Medulla oblongata (tissue), 1 donor: ENCODE measurements around the gene ANK3.
"Not testable (repeated sequence)": the region's sequence is repeated elsewhere in the genome, so short reads cannot be mapped to it uniquely, and the experiment has no call there.

Experiments
- DNase-seq: peaks from one replicate; pipeline ENCODE4 v3.0.0-alpha.2; 2015; ENCODE audit errors: extremely low spot score

ANK3 gene

GRCh38 chr10:60096761-60097513 is 292.7 kb downstream of the ANK3 start:
- DNase-seq, result no peak

GRCh38 chr10:60093317-60093716 is 296.4 kb downstream of the ANK3 start:
- DNase-seq, result peak; percentile 43

DNA sequence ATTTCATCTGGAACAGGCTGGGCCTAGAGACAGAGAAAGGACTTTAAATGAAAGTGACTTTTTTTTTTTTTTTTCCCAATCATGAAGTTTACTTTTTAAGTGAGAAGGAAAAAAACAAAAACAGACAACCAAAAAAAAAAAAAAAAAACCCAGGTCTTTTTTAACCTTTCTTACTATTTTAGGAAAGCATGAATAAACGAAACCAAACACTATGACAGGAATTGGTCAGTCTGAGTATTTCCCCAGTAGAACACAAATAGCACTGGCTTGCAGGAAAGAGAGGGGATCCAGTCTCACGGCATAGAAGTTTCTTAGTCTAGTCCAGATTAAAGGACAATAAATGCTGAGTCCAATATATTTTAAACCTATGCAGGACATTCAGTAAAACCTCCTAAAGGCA is 302.8 kb downstream of the ANK3 start:
- DNase-seq, result no peak

DNA sequence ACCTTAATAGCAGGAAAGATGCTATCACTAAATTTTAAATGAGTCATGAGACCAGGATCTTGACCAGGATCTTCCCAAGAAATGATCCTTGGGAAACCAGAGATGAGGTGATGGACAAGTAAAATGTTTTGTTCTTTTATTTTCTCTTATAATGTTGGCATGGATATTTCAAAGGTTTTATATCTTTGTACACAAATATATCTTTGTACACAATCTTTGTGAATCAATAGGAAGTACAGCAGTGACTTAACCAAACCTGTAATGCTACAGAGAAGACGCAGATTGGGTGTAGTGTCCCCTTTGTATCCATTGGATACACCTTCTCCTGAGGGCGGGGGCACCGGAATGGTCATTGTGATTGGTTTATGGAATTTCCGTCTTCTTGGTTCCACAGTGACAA is 303.3 kb downstream of the ANK3 start:
- DNase-seq, result no peak

DNA sequence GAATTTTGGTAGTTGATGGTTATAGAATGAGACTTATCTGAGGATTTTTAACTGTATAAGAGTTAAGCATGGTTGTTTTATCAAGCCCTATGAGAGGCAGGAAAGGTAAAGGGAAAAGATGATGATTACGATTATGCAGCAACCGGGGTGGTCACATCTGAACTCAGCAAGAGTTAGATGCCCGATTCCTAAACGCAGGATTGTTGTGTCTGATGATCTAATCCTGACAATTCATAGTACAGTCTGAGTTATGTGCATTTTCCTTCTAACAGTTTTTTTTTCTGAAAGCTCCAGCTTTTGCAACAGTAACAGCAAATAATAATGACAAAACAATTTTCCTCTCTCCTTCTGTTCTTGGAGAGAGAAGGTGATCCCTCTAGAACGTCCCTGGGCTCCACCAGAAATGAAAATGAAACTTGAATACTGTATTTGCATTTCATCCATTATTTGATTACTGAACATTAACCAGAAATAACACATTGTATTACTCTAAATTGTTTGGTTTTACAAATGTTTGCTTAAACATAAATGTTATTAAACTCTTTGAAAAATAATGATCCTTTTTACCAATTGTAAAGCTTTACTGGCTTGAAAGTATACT is 306.8 kb downstream of the ANK3 start:
- no peak for DNase-seq

- DNase-seq, result no peak
Measured at GRCh38 chr10:60082341-60082740, 307.3 kb downstream of the ANK3 start.

- no peak for DNase-seq
Measured at GRCh38 chr10:60073781-60074656, 315.7 kb downstream of the ANK3 start.

DNA sequence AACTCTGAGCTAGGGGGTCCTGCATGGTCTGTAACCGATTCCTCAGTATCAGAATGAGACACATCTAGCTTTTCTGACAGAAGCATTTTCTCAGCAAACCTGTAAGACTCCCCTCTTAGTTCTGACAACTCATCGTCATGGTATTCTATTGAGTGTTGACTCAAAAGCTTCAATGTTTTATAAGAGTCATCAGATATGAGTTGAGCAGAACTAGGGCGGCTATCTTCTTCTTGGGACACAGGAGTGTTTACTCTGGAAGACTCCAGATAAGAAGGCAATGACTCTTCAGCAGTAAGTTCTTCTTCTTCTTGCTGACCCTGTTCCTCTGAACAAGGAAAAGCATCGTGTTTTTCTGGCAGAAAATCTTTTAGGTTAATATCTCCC is 316.3 kb downstream of the ANK3 start:
- no peak for DNase-seq

- DNase-seq, result no peak
Measured at GRCh38 chr10:60069311-60069710, 320.4 kb downstream of the ANK3 start.

DNA sequence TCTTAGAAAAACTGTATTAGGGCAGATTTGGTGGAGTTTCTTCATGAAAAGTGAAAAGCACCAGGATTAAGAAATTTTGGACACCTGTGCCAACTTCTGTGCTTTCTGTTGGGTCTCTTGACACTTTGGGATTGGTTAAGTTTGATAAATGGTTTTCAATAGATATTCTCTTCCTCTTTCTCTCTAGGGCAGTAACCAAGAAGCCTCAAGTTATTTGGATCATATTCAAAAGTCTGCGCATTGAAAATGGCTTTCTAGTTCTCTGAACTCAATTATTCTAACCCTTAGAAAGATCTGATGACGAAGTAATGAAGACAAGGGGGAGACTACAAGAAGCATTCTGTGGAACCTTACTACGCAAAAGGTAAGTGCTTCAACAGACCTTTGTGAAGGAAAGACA is 339.3 kb downstream of the ANK3 start:
- no peak for DNase-seq

DNA sequence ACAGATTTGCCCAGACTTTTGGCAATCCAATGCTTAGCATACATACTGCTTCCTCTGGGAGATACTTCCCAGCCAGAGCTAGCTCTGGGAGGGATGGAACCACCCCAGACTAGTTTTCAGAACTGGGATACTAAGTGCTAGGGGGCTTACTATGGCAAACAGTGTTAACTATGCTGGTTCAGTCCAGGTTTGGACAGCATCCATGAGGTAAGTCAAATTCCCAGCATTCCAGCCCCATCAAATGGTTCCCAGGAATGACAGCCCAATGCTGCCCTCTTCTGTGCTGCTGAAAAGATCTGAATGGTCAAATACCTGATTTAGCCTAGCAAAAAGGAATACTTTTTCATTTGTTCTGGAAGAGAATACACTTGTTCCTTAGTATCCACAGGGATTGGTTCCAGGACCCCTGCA is 341.6 kb downstream of the ANK3 start:
- DNase-seq, result no peak

GRCh38 chr10:60045571-60045970 is 344.1 kb downstream of the ANK3 start:
- no peak for DNase-seq

- DNase-seq, result no peak
Measured at GRCh38 chr10:60044971-60045370, 344.7 kb downstream of the ANK3 start.

DNA sequence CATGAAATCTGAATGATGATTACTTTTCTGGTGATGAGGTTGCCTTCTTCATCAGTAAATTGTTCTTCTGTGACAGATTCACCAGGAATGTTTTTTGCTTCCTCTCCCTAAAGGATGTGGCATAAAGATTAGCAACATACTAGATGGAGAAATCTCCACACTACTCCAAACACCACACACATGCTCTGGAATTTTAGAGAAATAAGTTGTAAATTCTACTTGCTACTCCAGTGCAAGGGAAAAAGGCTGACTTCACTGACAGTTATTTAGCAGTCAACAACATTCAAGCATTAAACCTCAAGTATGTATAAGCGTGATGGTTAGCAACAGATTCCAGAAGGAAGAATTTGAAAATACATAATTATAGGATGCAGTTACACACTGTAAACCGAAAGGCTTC is 345.4 kb downstream of the ANK3 start:
- no peak for DNase-seq

DNA sequence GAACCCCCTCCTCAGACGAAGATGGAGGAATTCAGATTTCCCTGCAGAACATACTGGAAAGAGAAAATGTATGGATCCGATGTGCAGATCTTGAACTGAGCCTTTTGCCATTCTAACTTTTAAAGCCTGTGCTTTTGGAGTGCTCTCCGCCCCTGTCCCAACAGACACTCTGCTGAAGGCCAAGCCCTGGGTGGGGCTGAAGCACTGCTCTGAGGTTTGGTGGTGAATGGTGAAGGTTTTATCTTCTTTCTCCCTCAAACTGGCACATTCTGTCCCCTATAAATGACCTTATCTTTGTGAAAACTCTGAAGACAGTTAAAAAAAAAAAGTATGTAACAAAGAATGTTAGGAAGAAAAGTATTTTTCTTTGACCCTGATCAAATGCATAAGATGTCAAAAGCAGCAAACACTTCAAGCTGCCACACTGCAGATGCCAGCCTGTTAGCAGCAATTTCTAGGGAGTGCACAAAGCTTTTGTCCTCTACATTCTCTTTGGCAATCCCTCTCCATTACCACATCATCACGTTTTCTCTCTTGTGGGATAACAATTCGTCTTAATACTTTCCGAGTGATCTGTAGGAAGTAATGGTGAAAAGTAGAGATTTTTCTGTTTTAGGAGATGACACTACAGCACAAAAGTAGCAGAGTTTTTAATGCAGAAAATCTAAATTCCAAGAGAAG is 346.0 kb downstream of the ANK3 start:
- DNase-seq, result peak; percentile 22

GRCh38 chr10:60042914-60043313 is 346.8 kb downstream of the ANK3 start:
- no peak for DNase-seq

- no peak for DNase-seq
Measured at GRCh38 chr10:60042262-60042661, 347.4 kb downstream of the ANK3 start.

- no peak for DNase-seq
Measured at GRCh38 chr10:60041489-60042133, 348.1 kb downstream of the ANK3 start.

DNA sequence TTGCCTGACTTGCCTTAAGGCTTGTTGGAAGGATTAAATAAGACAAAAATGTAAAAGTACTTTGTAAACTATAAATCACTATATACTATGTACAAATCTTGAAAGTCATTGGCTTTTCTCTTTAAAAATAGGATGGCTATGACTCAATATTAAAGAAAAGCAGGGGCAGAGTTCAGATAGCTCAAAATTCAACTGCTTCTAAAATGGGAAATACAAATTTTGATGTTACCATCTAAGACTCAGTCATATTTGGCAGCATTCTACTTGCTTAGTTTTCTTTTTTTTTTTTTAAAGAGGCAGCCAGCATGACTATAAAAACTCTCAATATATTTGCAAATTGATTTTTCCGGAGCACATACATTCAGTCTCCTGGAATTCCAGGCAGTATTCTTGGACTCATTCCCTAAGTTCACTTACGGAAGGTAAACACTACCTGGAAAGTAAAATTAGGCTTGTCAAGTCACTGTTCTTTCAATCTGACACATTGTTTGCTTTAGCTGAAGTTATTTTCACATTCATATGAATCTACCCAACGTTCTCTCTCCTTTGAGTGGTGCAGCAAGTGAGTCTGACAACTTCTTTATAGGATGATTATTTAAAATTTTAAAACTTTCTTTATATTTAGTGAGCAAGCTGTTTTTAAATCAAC is 349.5 kb downstream of the ANK3 start:
- DNase-seq, result no peak

DNA sequence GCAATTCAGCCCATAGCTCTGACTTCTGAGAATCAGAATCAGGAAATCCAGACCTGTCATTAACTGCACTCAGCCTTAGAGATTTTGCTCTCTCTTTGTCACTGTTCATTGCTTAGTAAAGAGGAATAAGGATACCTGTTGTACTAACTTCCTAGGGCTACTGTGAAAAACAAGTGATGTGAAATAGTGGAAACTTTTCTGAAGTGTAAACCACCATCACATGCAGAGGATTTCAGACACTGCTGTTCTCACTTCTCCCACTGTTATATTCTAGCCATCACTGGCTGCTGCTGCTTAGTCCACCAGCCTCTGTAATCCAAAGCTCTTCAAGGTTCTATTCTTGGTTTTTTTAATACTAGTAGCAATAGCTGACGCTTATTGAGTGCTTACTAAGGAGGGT is 353.7 kb downstream of the ANK3 start:
- no peak for DNase-seq

- not testable (repeated sequence) for DNase-seq
Measured at GRCh38 chr10:60035375-60035774, 354.3 kb downstream of the ANK3 start.
